DOHH2 (cell line): ENCODE results near the gene PTK7.

Experiments used
- EZH2phosphoT487 ChIP-seq: fragments of 200-600 bp; sonication (generic); IDR thresholded peaks from 2 replicates; pipeline ENCODE4 v1.6.1; 2017; ENCODE audit warnings: borderline replicate concordance, mild to moderate bottlenecking, antibody characterized with exemption, low read length, moderate library complexity, mixed read lengths
- TF ChIP-seq, protein P1 (sequence below): fragments of 200-600 bp; sonication (generic); IDR thresholded peaks from one replicate; pipeline ENCODE4 v1.5.1; 2014; ENCODE audit warnings: antibody characterized with exemption, mild to moderate bottlenecking, low read depth, low read length; ENCODE audit not compliant: poor library complexity, severe bottlenecking

- TF ChIP-seq, protein P1, sequence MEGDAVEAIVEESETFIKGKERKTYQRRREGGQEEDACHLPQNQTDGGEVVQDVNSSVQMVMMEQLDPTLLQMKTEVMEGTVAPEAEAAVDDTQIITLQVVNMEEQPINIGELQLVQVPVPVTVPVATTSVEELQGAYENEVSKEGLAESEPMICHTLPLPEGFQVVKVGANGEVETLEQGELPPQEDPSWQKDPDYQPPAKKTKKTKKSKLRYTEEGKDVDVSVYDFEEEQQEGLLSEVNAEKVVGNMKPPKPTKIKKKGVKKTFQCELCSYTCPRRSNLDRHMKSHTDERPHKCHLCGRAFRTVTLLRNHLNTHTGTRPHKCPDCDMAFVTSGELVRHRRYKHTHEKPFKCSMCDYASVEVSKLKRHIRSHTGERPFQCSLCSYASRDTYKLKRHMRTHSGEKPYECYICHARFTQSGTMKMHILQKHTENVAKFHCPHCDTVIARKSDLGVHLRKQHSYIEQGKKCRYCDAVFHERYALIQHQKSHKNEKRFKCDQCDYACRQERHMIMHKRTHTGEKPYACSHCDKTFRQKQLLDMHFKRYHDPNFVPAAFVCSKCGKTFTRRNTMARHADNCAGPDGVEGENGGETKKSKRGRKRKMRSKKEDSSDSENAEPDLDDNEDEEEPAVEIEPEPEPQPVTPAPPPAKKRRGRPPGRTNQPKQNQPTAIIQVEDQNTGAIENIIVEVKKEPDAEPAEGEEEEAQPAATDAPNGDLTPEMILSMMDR: no peak
- TF ChIP-seq EZH2phosphoT487: no peak
These were observed 51.1 kb downstream of the PTK7 start for GRCh38 chr6:43127180-43127579.
